Stimulated activated CD4-positive, alpha-beta T cell treated with anti-CD3 and anti-CD28 coated beads, Interleukin-1b, Interleukin-23, amount 100 ng/mL, for 4 hours (primary cell): Measurements from ENCODE around the gene UBAC2.
"Not testable (repeated sequence)": the region's sequence is repeated elsewhere in the genome, so short reads cannot be mapped to it uniquely, and the experiment has no call there.

ENCODE experiments used
- DNase-seq, 2 donors: peaks; one replicate each; pipeline ENCODE4 v3.0.0-alpha.2; 2020; ENCODE audit warnings: low read depth in 2 of 2

UBAC2 gene

DNA sequence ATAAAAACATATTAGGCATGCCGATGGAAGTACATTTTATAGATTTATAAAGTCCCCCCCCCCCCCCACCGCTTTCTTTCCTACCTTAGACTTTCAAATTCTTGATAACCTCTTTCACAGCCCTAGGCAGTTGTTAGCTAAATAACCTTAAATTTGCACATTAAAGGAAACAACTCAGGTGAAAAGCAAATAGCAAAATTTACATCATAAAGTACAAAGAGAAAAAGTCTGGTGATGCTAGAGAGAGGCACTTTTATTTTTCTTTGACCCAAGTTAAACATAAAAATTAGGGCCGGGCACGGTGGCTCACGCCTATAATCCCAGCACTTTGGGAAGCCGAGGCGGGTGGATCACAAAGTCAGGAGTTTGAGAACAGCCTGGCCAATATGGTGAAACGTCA lies 15.0 kb upstream of the UBAC2 start:
- DNase-seq, result no peak

DNA sequence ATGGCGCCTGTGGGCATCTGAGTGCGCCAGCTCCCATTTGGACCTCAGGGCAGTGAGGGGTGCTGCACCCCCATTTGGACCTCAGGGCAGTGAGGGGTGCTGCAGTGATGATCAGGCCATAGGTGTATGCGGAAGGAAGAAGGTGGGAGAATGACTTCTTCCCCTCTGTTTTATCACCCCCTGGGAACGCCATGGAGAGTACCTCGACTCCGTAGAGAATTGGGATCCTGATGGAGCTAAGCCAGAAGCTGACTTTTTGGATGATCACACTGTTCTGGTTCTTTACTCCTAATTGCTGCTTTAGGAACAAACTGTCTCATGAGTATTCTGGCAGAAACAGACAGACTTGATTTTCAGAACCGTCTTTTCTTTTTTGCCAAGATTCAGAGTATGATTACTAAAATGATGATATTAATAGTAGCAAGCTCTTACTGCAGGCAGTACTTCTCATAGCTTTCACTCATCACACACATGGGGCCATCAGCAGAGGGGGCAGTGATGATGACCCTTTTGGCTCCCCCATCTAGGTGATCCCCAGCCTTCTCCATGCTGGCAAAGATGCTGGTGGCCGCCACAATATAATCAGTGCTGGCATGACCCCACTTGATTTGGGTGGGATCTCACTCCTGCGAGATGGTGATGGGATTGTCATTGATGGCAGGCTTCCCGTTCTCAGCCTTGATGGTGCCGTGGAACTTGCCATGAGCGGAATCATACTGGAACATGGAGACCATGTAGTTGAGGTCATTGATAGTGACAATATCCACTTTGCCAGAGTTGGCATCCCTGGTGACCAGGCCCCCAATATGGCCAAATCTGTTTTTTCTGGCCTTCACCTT lies 10.3 kb upstream of the UBAC2 start:
- DNase-seq, result no peak

DNA sequence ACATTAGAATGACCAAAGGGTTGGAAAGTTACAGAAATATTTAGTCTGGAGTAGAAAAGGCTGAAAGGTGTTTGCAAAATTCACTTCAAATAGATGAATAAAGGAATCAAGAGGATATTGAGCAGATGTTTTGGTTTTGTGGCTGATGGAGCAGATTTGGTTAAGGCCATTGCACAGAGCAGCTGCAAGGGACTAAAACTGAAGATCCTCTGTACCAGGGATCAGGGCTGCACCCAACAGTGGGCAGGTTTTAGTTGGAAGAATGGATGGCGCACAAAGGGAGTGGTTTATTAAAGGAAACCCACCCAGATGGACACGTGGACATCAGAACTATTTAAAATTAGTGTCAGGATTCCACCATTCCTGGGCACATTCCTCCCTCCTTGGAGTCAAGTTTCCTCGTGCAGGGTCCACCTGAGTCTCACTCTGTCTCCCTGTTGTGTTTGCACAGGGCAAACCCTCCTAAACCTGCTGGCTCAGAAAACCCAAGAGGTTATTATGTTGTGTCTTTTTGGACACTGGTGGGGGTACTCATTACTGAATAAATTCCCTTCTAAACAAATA lies 9.2 kb upstream of the UBAC2 start:
- DNase-seq, result no peak

DNA sequence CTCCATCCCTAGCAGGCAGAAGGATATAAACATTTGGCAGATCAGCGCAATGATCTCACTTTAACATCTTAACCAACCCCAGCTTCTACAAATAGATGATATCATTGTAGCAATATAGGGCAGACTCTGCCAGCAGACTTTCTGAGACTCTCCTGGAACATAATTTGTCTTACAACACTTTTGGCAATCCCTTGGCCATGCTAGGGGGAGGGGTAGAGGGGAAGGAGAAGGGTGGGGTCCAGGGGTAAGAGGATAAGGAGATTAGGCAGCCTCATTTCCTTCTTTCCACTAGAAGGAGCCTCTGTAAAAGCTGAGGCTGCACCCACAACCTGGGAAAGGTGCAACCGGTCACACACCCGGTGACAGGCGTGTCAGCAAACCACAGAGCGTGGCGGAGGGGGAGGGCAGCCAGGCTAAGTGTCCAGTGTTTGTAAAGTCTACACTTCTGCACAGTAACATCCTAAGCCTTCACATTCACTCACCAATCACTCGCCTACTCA lies 8.7 kb upstream of the UBAC2 start:
- DNase-seq, result no peak

DNA sequence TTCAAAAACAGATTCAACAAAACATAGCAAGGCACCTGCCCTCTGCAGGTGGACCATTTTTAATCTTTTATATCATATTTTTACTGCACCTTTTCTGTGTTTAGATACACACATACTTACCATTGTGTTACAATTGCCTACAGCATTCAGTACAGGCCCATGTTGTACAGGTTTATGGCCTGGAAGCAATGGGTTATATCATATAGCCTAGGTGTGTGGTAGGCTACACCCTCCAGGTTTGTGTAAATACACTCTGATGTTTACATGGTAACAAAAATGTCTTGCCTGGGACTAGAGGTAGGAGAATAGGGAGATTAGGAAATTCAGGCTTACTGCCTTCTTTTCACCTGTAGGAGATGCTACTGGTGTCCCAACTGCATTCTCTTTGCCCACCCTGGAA lies 8.2 kb upstream of the UBAC2 start:
- DNase-seq, result no peak

DNA sequence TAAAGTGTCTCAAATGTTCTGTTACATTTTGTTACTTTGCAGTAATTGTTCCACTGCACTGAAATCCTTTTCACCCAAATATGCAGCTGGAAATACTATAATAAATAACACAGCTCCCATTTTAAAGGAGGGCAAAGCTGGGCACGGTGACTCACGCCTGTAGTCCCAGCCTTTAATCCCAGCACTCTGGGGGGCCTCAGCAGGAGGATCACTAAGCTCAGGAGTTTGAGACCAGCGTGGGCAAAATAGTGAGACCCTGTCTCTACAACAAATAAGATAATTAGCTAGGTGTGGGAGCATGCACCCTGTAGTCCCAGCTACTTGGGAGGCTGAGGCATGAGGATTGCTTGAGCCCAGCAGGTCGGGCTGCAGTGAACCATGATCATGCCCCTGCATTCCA lies 7.5 kb upstream of the UBAC2 start:
- no peak for DNase-seq

DNA sequence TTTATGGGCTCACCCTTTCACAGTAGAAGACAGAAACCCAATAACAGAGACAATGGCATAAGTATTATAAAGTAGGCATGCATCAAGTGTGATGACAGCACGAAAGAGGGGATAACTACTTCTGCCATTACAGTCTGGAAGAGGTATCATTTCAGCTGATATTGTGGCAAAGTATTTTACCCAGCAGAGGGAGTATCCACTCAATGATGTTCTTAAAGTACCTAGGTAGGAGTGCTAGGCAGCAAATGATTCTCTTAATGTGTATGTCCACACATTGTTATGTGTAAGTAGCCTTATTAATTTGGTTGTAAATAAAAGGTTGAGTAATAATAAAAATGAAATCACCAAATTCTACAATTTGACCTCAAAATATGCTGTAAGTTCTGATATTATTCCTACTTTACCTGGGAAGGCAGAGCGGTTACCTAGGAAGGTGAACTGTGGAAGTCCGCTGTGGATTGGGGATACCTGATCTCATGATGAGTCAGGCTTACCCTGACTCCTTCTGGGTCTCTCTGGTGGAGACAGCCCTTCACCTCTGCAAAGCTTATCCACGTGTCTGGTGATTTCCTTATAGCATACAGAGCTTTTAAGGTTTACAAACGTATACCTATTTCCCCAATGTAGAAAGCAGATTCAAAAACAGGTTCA lies 4.1 kb upstream of the UBAC2 start:
- DNase-seq, result no peak

DNA sequence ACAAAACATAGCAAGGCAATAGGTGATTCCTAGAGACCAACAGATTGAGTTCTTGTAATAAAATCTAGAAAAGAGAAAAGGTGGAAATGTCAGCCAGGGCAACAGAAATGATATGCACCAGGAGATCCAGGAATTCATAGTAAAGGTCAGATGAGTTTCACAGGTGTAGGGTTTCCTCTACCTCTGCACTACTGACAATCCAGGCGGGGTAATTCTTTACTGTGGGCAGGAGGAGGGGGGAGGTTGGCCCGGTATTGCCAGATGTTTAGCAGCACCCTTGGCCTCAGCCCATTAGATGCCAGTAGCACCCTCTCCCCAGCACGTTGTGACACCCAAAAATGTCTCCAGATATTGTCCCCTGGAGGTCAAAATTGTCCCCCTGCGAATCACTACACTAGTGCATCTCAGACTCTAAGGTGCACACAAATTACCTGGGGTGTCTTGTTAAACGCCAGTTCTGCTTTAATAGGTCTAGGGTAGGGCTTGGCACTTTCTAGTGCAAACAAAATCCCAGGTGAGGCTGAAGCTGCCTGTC lies 3.5 kb upstream of the UBAC2 start:
- no peak for DNase-seq

DNA sequence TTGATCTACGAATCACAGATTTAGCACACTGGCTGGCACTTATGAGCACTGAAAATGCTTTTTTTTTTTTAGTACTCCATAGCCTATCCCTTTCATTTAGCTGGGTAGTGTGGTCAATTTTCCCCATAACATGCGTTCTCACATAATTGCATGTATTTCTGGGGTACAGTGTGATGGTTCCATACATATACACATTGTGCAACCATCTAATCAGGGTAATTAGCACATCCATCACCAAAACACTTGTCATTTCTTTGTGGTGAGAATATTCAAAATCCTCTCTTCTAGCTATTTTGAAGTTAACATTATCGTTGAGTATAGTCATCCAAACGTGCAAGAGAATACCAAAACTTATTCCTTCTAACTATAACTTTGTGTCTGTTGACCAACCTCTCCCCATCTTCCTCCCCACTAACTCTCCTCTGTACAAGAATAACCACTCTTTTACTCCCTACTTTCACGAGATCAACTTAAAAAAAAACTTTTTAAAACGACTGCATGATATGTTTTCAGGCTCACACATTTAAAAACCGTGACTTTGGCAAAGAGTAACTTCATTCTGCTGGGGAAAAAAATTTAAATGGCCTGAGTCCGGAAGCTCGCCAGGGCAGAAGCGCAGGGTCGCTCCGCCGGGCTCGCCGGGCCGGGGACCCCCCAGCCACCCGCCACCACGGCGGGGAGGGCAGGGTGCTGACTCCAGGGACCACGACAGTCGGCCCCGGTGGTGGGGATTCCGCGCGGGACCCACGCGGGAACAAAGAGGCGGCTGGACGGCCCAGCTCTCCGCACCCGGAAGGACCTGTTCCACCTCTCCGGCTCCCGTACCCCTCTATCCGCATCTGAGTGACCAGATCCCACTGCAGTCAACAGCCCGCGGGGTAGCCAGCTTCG lies 868 bp upstream of the UBAC2 start:
- DNase-seq, result no peak

DNA sequence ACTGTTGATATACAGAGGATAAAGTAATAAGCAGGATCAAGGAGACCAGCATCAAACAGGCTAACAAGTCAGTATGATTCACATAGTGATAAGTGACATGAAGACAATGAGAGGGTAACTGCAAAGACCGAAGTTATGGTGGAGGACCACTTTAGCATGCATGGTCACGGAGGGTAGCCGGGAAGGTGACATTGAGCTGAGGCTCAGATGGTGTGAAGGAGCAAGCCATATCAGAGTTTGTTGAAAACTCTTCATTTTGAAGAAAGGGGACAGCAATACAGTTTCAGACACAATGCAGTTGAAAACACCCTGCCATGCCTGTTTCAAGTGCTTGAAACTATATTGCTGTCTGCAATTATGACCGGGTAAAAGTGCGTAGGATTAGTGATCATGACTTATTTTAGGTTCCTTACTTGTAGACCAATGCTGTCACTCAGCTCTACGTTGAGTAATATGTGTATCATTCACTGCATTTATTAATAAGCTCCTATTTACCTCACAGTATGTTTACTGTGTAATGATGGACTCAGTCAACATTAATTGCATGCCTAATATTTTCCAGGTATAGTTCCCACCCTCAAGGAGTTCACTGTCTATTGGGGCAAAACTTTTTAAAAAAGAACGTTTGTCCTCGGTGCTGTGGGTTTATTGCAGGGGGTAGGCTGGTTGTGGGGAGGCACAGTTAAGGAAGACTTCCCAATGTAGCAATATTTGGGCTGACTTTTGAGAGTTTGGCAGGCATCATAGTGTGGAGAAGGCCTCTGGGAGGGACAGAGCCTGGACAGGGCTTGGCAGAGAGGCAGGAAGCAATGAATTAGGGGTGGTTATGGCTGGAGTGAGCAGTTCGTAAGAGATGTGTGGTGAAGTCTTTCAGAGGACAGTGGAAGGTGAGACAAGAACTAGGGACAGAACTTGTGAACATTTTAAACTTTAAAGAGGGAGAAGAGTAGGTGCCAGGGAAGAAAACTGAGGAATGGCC lies 3.2 kb downstream of the UBAC2 start:
- no peak for DNase-seq

DNA sequence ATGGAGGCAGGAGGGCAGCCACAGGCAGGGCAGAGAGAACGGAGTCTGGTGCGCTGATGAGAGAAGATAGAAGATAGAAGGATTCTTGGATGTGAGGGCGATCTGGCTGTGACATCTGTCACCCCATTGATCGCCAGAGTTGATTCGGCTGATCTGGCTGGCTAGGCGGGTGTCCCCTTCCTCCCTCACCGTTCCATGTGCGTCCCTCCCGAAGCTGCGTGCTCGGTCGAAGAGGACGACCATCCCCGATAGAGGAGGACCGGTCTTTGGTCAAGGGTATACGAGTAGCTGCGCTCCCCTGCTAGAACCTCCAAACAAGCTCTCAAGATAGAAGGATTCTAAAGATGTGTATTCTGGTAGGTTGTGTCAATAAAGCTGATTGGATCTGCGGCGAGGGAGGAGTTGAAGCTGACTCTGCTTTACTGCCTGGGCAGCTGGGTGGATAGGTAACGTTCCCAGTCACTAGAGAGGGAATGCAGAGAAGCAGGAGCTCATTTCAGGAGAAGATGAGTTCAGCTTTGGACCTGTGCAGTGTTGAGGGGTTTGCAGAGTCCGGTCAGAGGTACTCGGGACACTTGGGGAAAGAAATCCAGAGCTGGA lies 5.1 kb downstream of the UBAC2 start:
- DNase-seq, result no peak

DNA sequence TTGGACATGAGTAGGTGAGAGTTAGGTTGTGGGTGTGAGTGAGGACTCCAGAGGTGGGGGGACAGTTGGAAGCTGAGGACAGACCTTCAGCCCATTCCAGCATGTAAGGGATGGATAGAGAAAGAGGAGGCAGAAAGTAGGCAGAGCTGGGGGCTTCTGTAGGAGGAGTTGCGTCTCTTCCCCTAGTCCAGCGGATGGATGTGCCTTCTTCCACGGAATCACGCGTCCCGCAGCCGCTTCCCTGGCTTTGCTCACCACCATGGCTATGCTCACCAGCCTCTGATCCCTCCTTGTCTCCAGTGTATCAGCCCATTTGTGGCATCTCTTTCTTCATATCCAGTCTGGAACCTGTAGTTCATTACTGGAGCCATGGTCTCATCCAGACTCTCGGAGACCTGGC lies 5.6 kb downstream of the UBAC2 start:
- DNase-seq, result no peak

DNA sequence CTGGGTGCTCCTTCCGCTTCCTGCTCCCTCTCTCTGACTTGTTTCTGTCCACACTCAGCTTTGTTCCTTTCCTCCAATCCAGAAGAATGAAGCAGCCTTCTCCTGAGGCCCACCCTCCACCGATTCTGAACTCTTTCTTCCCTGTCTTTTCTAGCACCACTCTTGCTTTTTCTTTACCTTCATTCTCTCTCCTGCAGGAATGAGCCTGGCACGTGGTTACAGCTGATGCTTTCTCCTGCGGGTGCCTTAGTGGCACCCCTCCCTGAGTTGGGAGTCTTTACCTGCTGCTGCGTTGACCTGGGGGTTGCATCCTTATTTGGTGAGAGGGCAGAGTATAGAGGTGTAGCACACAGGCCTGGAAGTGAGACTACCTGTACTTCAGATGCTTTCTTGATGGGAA lies 6.2 kb downstream of the UBAC2 start:
- DNase-seq, result no peak

DNA sequence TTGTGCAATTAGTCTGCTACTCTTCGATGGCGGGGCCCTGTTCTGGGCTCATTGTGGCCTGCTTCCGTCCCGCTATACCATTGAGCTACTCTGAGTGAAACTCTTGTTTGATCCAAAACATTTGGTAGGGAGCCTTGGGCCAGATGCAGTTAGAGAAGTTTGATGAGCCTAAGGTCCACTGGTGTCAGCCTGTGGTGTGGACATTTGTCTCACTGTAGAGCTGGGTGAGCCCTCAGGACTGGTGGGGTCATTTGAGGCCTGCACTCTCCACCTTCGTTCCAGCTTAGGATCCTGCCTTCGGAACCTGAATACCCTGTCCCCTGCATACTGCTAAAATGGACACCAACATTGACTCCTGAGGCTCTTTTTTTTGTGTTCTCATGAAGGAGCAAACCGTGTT lies 6.9 kb downstream of the UBAC2 start:
- no peak for DNase-seq

DNA sequence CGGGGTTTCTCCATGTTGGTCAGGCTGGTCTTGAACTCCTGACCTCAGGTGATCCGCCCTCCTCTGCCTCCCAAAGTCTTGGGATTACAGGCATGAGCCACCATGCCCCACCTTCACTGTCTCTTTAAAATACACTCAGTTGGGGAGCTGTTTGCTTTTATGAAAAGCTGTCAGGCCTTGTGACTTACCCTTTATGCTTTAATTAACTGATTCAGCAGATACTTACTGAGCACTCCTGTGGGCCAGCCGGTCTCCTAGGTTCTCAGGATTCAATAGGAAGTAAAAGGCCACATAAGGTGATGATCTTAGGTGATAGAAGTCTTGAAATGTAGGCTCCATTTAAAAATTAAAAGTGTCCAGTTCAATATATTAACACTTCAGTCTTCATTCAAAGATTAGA lies 7.5 kb downstream of the UBAC2 start:
- DNase-seq, result no peak

DNA sequence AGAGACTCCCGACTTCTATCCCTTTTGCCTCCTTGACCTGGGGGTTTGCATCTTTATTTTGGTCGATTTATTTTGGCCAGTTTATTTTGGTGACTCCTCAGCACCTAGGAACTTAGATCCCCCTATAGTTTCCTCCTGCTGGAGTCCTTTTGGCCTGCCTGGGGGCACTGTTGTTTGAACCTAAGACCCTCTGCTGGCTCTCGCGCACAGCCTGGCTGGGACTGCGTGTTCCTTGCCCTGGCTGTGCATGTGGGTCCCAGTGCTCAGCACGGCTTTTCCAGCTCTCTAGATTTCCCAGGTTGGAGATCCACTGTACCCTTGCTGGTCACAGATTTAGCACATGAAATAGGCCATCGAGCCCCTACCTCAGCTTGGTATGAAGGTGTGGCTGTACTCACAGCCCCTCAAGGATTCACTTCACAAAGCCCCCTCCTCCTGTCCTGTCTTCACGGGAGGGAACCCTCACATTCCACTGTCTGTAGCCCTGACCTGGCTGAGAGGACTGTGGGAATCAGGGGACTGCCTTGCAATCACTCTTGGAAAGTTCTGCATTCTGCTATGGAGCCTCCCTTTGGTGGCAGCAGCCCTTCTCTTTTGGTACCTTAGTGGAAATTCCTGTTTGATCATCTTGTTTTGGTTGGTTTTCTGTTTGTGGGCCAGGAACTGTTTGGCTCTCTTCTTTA lies 8.3 kb downstream of the UBAC2 start:
- no peak for DNase-seq

DNA sequence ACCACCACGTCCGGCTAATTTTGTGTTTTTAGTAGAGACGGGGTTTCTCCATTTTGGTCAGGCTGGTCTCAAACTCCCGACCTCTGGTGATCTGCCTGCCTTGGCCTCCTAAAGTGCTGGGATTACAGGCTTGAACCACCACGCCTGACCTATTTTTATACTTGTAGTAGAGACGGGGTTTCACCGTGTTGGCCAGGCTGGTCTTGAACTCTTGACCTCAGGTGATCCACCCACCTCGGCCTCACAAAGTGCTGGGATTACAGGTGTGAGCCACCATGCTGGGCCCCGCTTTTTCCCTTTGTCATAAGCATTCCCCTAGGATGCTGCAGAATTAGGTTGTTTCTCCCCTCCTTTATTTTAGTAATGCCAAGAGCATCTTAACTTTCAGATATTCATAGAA lies 10.0 kb downstream of the UBAC2 start:
- not testable (repeated sequence) for DNase-seq

DNA sequence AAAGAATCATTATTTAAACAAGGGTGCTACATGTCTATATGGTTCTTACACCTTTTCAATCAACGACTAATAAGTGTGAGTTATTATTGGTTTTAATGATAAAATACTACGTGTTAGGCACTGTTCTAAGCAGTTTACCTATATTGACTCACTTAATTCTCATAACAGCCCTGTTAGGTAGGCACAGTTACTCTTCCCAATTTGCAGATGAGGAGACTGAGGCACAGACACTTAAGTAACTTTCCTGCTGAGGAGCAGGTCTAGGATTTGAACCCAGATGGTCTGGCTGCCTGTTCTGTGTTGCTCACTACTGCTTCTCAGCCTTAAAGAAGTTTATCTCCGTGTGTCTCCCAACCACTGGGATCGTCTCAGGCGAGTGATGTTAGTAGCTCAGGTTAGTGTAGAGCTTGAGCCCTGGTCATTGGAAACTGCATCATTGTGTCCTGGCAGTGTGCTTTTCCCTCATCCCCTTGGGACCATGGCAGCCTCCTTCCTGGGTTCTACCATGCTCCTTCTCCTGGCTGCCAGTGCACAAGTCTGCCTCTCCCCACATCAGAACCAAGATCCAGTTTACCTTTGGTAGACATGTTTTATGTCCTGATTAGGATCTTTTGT lies 10.9 kb downstream of the UBAC2 start:
- no peak for DNase-seq

DNA sequence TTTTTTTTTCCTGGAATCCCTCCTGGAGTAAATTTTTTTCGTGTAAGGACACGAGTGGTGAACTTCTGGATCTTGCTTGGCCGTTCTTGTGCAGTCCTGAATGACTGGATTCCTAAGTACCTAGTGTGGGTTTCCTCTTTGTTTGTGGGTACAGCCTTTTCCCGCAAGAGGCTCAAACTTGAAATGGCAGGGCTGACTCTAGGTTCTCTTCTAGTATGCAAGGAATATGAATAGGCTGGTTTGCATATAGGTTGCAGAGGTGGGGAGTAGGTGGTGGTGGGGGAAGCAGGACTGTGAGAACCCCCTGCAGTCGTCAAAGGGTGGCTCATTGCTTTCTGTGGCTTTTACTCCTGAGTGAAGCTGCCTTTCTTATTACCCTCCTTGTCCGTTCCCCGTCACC lies 13.6 kb downstream of the UBAC2 start:
- peak; percentile 28 to 37 for DNase-seq
